Hepatocyte (in vitro differentiated cells): ENCODE results near the gene PRKCA.

Experiments used
- CTCF ChIP-seq: fragments of 200-600 bp; sonication (generic); IDR thresholded peaks from 2 replicates; pipeline ENCODE4 v1.5.1; 2016; ENCODE audit warnings: antibody characterized with exemption, mild to moderate bottlenecking; ENCODE audit not compliant: poor library complexity
- EZH2 ChIP-seq: fragments of 200-600 bp; sonication (generic); IDR thresholded peaks from 2 replicates; pipeline ENCODE4 v1.6.1; 2016; ENCODE audit warnings: antibody characterized with exemption, mild to moderate bottlenecking, borderline replicate concordance

DNA sequence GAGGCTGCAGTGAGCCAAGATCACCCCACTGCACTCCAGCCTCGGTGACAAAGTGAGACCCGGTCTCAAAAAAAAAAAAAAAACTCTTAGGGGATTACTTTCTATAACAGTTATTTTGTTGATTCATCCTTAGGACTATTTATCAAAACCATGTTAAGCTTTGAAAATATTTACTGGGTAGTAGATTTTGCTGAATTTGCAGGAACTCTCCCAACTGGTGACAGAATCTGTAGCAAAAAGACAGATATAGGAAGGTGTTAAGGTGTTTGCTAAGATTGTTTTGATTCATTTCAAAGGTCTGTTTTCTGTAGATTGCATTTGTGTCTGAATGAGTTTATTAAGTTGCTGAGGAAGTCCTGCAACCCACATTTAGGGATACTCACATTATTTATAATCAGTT, 192.6 kb downstream of the PRKCA start:
- TF ChIP-seq CTCF = no peak
- TF ChIP-seq EZH2 = no peak
